ENCODE results near the gene MAP4. TPM values are rescaled to one million over a fixed set of nuclear protein-coding genes. Genes with fewer than 3 reads are reported as not detected.

Gene MAP4
- total and polyA plus RNA-seq, 2 of the 13 experiments (the other 11 are each of a cell fraction or from before 2014, with no cell fraction given), result 33.1 to 38.7 TPM

DNA sequence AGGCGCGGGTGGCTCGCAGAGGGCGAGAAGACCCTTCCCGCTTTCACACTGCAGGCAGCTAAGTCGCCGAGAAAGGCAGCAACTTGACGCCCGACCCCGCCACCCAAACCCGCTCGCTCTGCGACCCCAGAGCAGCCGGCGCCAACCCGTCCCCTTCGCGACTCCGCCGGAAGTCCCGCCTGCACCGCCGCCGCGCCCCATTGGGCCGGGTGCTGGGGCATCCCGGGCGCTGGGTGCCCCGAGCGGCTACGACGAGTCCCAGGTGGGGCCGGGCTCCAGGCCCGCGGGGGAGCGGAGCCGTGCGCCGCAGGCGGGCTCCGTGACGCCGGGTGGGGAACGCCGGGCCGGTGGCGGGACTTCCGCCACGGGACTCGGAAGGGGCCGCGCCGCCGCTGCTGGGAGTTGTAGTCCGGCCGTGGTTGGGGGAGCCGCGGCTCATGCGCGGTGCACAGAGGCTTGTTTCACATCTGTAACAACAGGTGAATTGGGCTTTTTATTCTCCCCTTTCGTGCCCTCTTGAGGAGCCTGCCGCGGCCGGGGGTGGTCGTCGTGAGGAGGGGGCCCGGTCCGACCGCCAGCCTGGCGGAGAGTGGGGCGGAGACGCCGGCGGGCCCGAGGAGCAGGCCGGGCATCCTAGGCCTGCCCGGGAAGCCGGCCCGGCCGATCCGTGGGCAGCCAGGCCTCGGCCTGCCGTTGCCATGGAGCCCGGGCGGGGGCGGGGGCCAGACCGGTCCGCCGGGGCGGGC lies 213.3 kb downstream of the MAP4 start, which contains the start of gene DHX30 (continued):
- TF ChIP-seq DRAP1 (CRISPR knock-in tag; IDR thresholded peaks at IDR 0.05) (no peak), ZNF841 (CRISPR knock-in tag; IDR thresholded peaks at IDR 0.05; ENCODE audit: borderline replicate concordance) (no peak), FOXK1 (CRISPR knock-in tag; IDR thresholded peaks at IDR 0.05; ENCODE audit: borderline replicate concordance, low read depth) (no peak; the same call in 1 of the 2 replicates), SCMH1 (CRISPR knock-in tag; IDR thresholded peaks at IDR 0.05; ENCODE audit: borderline replicate concordance) (no peak), MTA1 (CRISPR knock-in tag; IDR thresholded peaks at IDR 0.05; ENCODE audit: borderline replicate concordance) (no peak), HINFP (CRISPR knock-in tag; IDR thresholded peaks at IDR 0.05; ENCODE audit: low read depth) (no peak), ZNF652 (CRISPR knock-in tag; IDR thresholded peaks at IDR 0.05; ENCODE audit: borderline replicate concordance, low read depth) (no peak), ATF4 (CRISPR knock-in tag; IDR thresholded peaks at IDR 0.05) (0 out of 4 replicates have a peak, but pooled peaks of 1 of the 2 experiments have one; percentile 16), RERE (CRISPR knock-in tag; IDR thresholded peaks at IDR 0.05; ENCODE audit: low read depth) (no peak), NFIC (IDR thresholded peaks at IDR 0.05; ENCODE audit: low read length) (no peak), CCDC6 (CRISPR knock-in tag; IDR thresholded peaks at IDR 0.05) (no peak), NFRKB (IDR thresholded peaks at IDR 0.05) (no peak)
- TF ChIP-seq, protein P1, sequence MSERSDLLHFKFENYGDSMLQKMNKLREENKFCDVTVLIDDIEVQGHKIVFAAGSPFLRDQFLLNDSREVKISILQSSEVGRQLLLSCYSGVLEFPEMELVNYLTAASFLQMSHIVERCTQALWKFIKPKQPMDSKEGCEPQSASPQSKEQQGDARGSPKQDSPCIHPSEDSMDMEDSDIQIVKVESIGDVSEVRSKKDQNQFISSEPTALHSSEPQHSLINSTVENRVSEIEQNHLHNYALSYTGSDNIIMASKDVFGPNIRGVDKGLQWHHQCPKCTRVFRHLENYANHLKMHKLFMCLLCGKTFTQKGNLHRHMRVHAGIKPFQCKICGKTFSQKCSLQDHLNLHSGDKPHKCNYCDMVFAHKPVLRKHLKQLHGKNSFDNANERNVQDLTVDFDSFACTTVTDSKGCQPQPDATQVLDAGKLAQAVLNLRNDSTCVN (CRISPR knock-in tag; IDR thresholded peaks at IDR 0.05; ENCODE audit: borderline replicate concordance), result 0 out of 2 replicates have a peak, but pooled peaks have one; percentile 11
- TF ChIP-seq, protein P2, sequence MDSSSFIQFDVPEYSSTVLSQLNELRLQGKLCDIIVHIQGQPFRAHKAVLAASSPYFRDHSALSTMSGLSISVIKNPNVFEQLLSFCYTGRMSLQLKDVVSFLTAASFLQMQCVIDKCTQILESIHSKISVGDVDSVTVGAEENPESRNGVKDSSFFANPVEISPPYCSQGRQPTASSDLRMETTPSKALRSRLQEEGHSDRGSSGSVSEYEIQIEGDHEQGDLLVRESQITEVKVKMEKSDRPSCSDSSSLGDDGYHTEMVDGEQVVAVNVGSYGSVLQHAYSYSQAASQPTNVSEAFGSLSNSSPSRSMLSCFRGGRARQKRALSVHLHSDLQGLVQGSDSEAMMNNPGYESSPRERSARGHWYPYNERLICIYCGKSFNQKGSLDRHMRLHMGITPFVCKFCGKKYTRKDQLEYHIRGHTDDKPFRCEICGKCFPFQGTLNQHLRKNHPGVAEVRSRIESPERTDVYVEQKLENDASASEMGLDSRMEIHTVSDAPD (CRISPR knock-in tag; IDR thresholded peaks at IDR 0.05), result no peak
